PC-3 (cell line): ENCODE results near the gene POLR3C. TPM values are rescaled to one million over a fixed set of nuclear protein-coding genes. Genes with fewer than 3 reads are reported as not detected.
"Not testable (repeated sequence)": the region's sequence is repeated elsewhere in the genome, so short reads cannot be mapped to it uniquely, and the experiment has no call there.

Experiments used
- ATAC-seq: fragments of 200-7000 bp; cut with Tn5 transposase; 2 replicates; pipeline ENCODE4 v1.9.1; 2020; ENCODE audit warnings: mild to moderate bottlenecking, moderate library complexity
- BruUV-seq: library from RNA; stranded (reverse); fragments of 400-500 nt; replicated peaks from 2 replicates; lab custom pipeline; 2021; lab: Mats Ljungman, UMichigan
- CTCF ChIA-PET: fragments of 300-600 bp; sonication (Branson Sonifier 250); formaldehyde crosslinking; loops from one replicate; lab custom pipeline; 2022; ENCODE audit warnings: antibody characterized with exemption; lab: Charles Lee
- POLR2A ChIA-PET: fragments of 300-600 bp; sonication (Branson Sonifier 250); formaldehyde crosslinking; loops from one replicate; lab custom pipeline; 2022; ENCODE audit warnings: antibody characterized with exemption; ENCODE audit not compliant: unreplicated experiment; lab: Charles Lee
- DNase-seq: peaks from one replicate; pipeline ENCODE4 v3.0.0-alpha.2; 2015
- H2AFZ ChIP-seq: fragments of 300-600 bp; sonication (generic); 2 replicates; pipeline ENCODE4 v1.6.0; 2016; ENCODE audit warnings: antibody characterized with exemption, low read length
- H3F3A ChIP-seq: fragments of 300-600 bp; sonication (generic); one replicate; pipeline ENCODE4 v1.6.0; 2017; ENCODE audit warnings: antibody characterized with exemption, low read length, control low read depth, mild to moderate bottlenecking; ENCODE audit not compliant: unreplicated experiment
- H3K27ac ChIP-seq: fragments of 300-600 bp; sonication (generic); 2 replicates; pipeline ENCODE4 v1.5.1; 2016; ENCODE audit warnings: mild to moderate bottlenecking, low read length
- H3K27me3 ChIP-seq: fragments of 300-600 bp; sonication (generic); 2 replicates; pipeline ENCODE4 v1.6.1; 2016; ENCODE audit warnings: low read length, mixed read lengths
- H3K36me3 ChIP-seq: fragments of 300-600 bp; sonication (generic); 2 replicates; pipeline ENCODE4 v1.6.1; 2016; ENCODE audit warnings: low read depth, mixed run types, low read length, mixed read lengths
- H3K4me1 ChIP-seq: fragments of 300-600 bp; sonication (generic); 2 replicates; pipeline ENCODE4 v1.5.1; 2016; ENCODE audit warnings: low read length; ENCODE audit not compliant: insufficient read depth
- H3K4me2 ChIP-seq: fragments of 300-600 bp; sonication (generic); 2 replicates; pipeline ENCODE4 v1.6.0; 2016; ENCODE audit warnings: low read length
- H3K4me3 ChIP-seq: fragments of 300-600 bp; sonication (generic); 2 replicates; pipeline ENCODE4 v1.5.1; 2016; ENCODE audit warnings: mild to moderate bottlenecking, low read length, mixed read lengths
- H3K79me2 ChIP-seq: fragments of 300-600 bp; sonication (generic); 2 replicates; pipeline ENCODE4 v1.6.1; 2017; ENCODE audit warnings: low read length, mixed read lengths
- H3K9ac ChIP-seq: fragments of 300-600 bp; sonication (generic); 2 replicates; pipeline ENCODE4 v1.6.0; 2016; ENCODE audit warnings: mild to moderate bottlenecking, low read length
- H3K9me2 ChIP-seq: fragments of 300-600 bp; sonication (generic); replicated peaks from 2 replicates; pipeline ENCODE4 v1.6.1; 2016; ENCODE audit warnings: mixed run types, low read length, mixed read lengths
- H3K9me3 ChIP-seq: fragments of 300-600 bp; sonication (generic); 2 replicates; pipeline ENCODE4 v1.6.1; 2016; ENCODE audit warnings: low read length, mixed read lengths
- H4K20me1 ChIP-seq: fragments of 300-600 bp; sonication (generic); 2 replicates; pipeline ENCODE4 v1.6.1; 2016; ENCODE audit warnings: low read length, mixed read lengths
- CTCF ChIP-seq: fragments of 300-600 bp; sonication (generic); conservative IDR thresholded peaks from 2 replicates; pipeline ENCODE4 v1.5.1; 2017; ENCODE audit warnings: antibody characterized with exemption, low read depth, mild to moderate bottlenecking, low read length
- EZH2 ChIP-seq: fragments of 300-600 bp; sonication (generic); IDR thresholded peaks from one replicate; pipeline ENCODE4 v1.6.1; 2017; ENCODE audit warnings: antibody characterized with exemption, mild to moderate bottlenecking, low read length; ENCODE audit not compliant: unreplicated experiment
- EZH2phosphoT487 ChIP-seq: fragments of 300-600 bp; sonication (generic); IDR thresholded peaks from 2 replicates; pipeline ENCODE4 v1.6.1; 2018; ENCODE audit warnings: mild to moderate bottlenecking, antibody characterized with exemption, low read length, borderline replicate concordance
- intact Hi-C: fragments of 100-400 bp; cut with micrococcal nuclease; formaldehyde crosslinking; loops from 2 replicates; pipeline ENCODE4 v1.9.0; 2023
- total RNA-seq: library from RNA; depleted of rRNA; stranded (reverse); fragments of >200 nt; gene quantifications from 2 replicates; pipeline ENCODE4 v1.2.3, GENCODE V29; 2014

Gene POLR3C
- total RNA-seq, 1 experiment from 2014 or later, result 41.5 TPM

- no peaks in the 10 kb centered on the region for H4K20me1 ChIP-seq
- no peak for ATAC-seq
- H3K9me3 ChIP-seq, result no peaks in the 10 kb centered on the region
- no peak overlapping the region for H2AFZ ChIP-seq
- intact Hi-C loops, result no loop called here
- H3K4me2 ChIP-seq, result no peak overlapping the region
- H3K27me3 ChIP-seq, result no peaks in the 10 kb centered on the region
- no peak for DNase-seq
- ChIA-PET CTCF (no interaction called here), POLR2A (no interaction called here)
- no peak overlapping the region for H3K9ac ChIP-seq
- H3K9me2 ChIP-seq, result no peaks in the 10 kb centered on the region
- peaks cover 53% of the 10 kb centered on the region for H3K36me3 ChIP-seq
- no peaks in the 10 kb centered on the region for H3F3A ChIP-seq
- TF ChIP-seq EZH2, result no peak
- H3K79me2 ChIP-seq, result peaks cover 33% of the 10 kb centered on the region
- no TSS peak for BruUV-seq
- no peak overlapping the region for H3K4me3 ChIP-seq
- H3K4me1 ChIP-seq, result peaks cover 13% of the 10 kb centered on the region
- no peak overlapping the region for H3K27ac ChIP-seq
These were observed 4.0 kb downstream of the POLR3C start for GRCh38 chr1:145827966-145828365.

GRCh38 chr1:145828367-145829026, 4.5 kb downstream of the POLR3C start:
- Histone ChIP-seq H4K20me1 (no peaks in the 10 kb centered on the region), H3K4me2 (no peak overlapping the region), H3K36me3 (peaks cover 58% of the 10 kb centered on the region), H3K27me3 (no peaks in the 10 kb centered on the region), H3F3A (no peaks in the 10 kb centered on the region), H2AFZ (no peak overlapping the region), H3K27ac (no peak overlapping the region), H3K9me3 (no peaks in the 10 kb centered on the region), H3K4me3 (no peak overlapping the region), H3K4me1 (peaks cover 13% of the 10 kb centered on the region), H3K9me2 (no peaks in the 10 kb centered on the region), H3K79me2 (peaks cover 33% of the 10 kb centered on the region), H3K9ac (no peak overlapping the region)
- ChIA-PET POLR2A (no interaction called here), CTCF (no interaction called here)
- no TSS peak for BruUV-seq
- intact Hi-C loops, result no loop called here
- TF ChIP-seq EZH2phosphoT487 (no peak), EZH2 (no peak), CTCF (no peak)
- no peak for ATAC-seq
- no peak for DNase-seq

GRCh38 chr1:145830810-145831209, 6.8 kb downstream of the POLR3C start:
- H3K36me3 ChIP-seq, result peaks cover 66% of the 10 kb centered on the region
- H4K20me1 ChIP-seq, BruUV-seq, H3K9ac ChIP-seq, H3K4me1 ChIP-seq, DNase-seq, H2AFZ ChIP-seq, POLR2A ChIA-PET, H3K9me2 ChIP-seq, intact Hi-C loops, H3K4me3 ChIP-seq, H3F3A ChIP-seq, H3K9me3 ChIP-seq, CTCF ChIA-PET, H3K4me2 ChIP-seq, H3K27me3 ChIP-seq, H3K27ac ChIP-seq, ATAC-seq: not testable (repeated sequence)
- H3K79me2 ChIP-seq, result peaks cover 12% of the 10 kb centered on the region
